K562 (cell line): ENCODE measurements around the gene CAPRIN1. TPM values are rescaled to one million over a fixed set of nuclear protein-coding genes. Genes with fewer than 3 reads are reported as not detected.
"Not testable (repeated sequence)": the region's sequence is repeated elsewhere in the genome, so short reads cannot be mapped to it uniquely, and the experiment has no call there.

ENCODE experiments used
- ATAC-seq: fragments of 200-7000 bp; cut with Tn5 transposase; 3 replicates; pipeline ENCODE4 v1.9.1; 2020; ENCODE audit warnings: moderate library complexity
- BruUV-seq: library from RNA; stranded (reverse); fragments of 400-500 nt; replicated peaks from 2 replicates; lab custom pipeline; 2021; lab: Mats Ljungman, UMichigan
- CTCF ChIA-PET: fragments of 300-600 bp; formaldehyde crosslinking; extraction: SDS; loops from one replicate; lab custom pipeline; 2021; ENCODE audit warnings: low intra/inter-chr PET ratio; lab: Yijun Ruan, JAX
- POLR2A ChIA-PET: fragments of 300-600, 350-650 bp; sonication (Branson Sonifier 250); formaldehyde crosslinking; extraction: SDS; loops from one replicate; lab custom pipeline; 2021; ENCODE audit warnings: antibody characterized with exemption, inconsistent platforms; lab: Yijun Ruan, JAX
- DNase-seq, 4 experiments: peaks; one replicate each; pipeline versions ENCODE4 v3.0.0 to v3.0.0-alpha.2; 2011 to 2018; ENCODE audit warnings: low spot score in 3 of 4, mixed read lengths in 3 of 4; ENCODE audit errors: extremely low read depth in 1 of 4
- FAIRE-seq: peaks from 2 replicates; lab custom pipeline; 2011; peaks lifted over from hg19 to GRCh38; lab: Jason Lieb, UNC
- H2AFZ ChIP-seq: 2 replicates; pipeline ENCODE4 v1.6.0; 2011; ENCODE audit warnings: low read depth, low read length, control low read depth, inconsistent platforms
- H3K27ac ChIP-seq: fragments of 200-600 bp; 3 replicates; pipeline ENCODE4 v1.8.0; 2011; ENCODE audit warnings: low read depth, mild to moderate bottlenecking, control low read depth, inconsistent platforms, low read length, moderate library complexity, mixed read lengths; ENCODE audit errors: extremely low read depth
- H3K27me3 ChIP-seq, 2 experiments: fragments of 300-600 bp in 1 of 2; 2 replicates in 1 of 2; 3 replicates in 1 of 2; pipeline versions ENCODE4 v1.6.0 to v1.8.0; 2011; ENCODE audit warnings: inconsistent platforms in 2 of 2, low read length in 2 of 2, mild to moderate bottlenecking in 1 of 2, mixed read lengths in 1 of 2, moderate library complexity in 1 of 2; ENCODE audit not compliant: control insufficient read depth in 2 of 2, insufficient read depth in 2 of 2
- H3K36me3 ChIP-seq: fragments of 300-600 bp; 3 replicates; pipeline ENCODE4 v1.8.0; 2011; ENCODE audit warnings: mild to moderate bottlenecking, low read length, inconsistent platforms; ENCODE audit not compliant: control insufficient read depth, insufficient read depth
- H3K4me1 ChIP-seq, 2 experiments: fragments of 200-600 bp in 1 of 2; replicated peaks in 1 of 2; 2 replicates in 1 of 2; 3 replicates in 1 of 2; pipeline versions ENCODE4 v1.5.1 to v1.8.0; 2011; ENCODE audit warnings: inconsistent platforms in 2 of 2, low read length in 2 of 2, mild to moderate bottlenecking in 1 of 2, mixed read lengths in 1 of 2, moderate library complexity in 1 of 2; ENCODE audit not compliant: control insufficient read depth in 2 of 2, insufficient read depth in 2 of 2
- H3K4me2 ChIP-seq: 2 replicates; pipeline ENCODE4 v1.6.1; 2011; ENCODE audit warnings: low read length, control low read depth, inconsistent platforms, mixed read lengths; ENCODE audit not compliant: insufficient read depth
- H3K4me3 ChIP-seq: fragments of 200-600 bp; sonication (generic), shearing (Covaris generic); 2 replicates; pipeline ENCODE4 v1.5.1; 2016; ENCODE audit warnings: control low read depth, inconsistent platforms
- H3K79me2 ChIP-seq: fragments of 200-600 bp; 3 replicates; pipeline ENCODE4 v1.8.0; 2011; ENCODE audit warnings: low read length, inconsistent platforms; ENCODE audit not compliant: control insufficient read depth, insufficient read depth
- H3K9ac ChIP-seq, 2 experiments: 2 replicates each; pipeline versions ENCODE4 v1.6.0 to v1.6.1; 2011; ENCODE audit warnings: low read depth in 2 of 2, low read length in 2 of 2, control low read depth in 1 of 2, inconsistent platforms in 1 of 2, mild to moderate bottlenecking in 1 of 2, mixed read lengths in 1 of 2; ENCODE audit not compliant: insufficient read depth in 1 of 2
- H3K9me1 ChIP-seq: one replicate; pipeline ENCODE4 v1.6.0; 2011; ENCODE audit warnings: inconsistent platforms, mild to moderate bottlenecking, low read length, moderate library complexity; ENCODE audit not compliant: control insufficient read depth, insufficient read depth
- H3K9me3 ChIP-seq: replicated peaks from 2 replicates; pipeline ENCODE4 v1.5.1; 2011; ENCODE audit warnings: low read depth, low read length, inconsistent platforms; ENCODE audit not compliant: control insufficient read depth, insufficient read depth
- H4K20me1 ChIP-seq: replicated peaks from 2 replicates; pipeline ENCODE4 v1.6.1; 2011; ENCODE audit warnings: low read length, inconsistent platforms, mixed read lengths; ENCODE audit not compliant: control insufficient read depth, insufficient read depth
- ARNT ChIP-seq, 2 experiments: fragments of 450-650 bp; IDR thresholded peaks; 2 replicates each; pipeline ENCODE4 v1.6.1; 2016; ENCODE audit warnings: mild to moderate bottlenecking in 1 of 2
- FOSL1 ChIP-seq: fragments of 200-800 bp; sonication (Bioruptor generic); conservative IDR thresholded peaks from 2 replicates; pipeline ENCODE4 v1.6.1; 2016; ENCODE audit warnings: missing genetic modification characterization, missing compliant biosample characterization
- MTA1 ChIP-seq: fragments of 450-650 bp; IDR thresholded peaks from 2 replicates; pipeline ENCODE4 v1.6.1; 2017; ENCODE audit warnings: borderline replicate concordance
- NCOR1 ChIP-seq: fragments of 450-650 bp; IDR thresholded peaks from 2 replicates; pipeline ENCODE4 v1.6.1; 2016; ENCODE audit warnings: mild to moderate bottlenecking, moderate library complexity
- OTX1 ChIP-seq: fragments of 450-650 bp; formaldehyde crosslinking; IDR thresholded peaks from 2 replicates; pipeline ENCODE4 v1.4.0; 2022; ENCODE audit warnings: mild to moderate bottlenecking
- SMAD4 ChIP-seq: fragments of 250-450 bp; sonication (Bioruptor Pico); conservative IDR thresholded peaks from 2 replicates; pipeline ENCODE4 v1.8.0; 2021; ENCODE audit warnings: inconsistent platforms, mild to moderate bottlenecking, moderate library complexity
- SUPT5H ChIP-seq: fragments of 450-650 bp; IDR thresholded peaks from 2 replicates; pipeline ENCODE4 v1.6.1; 2016
- TCF3 ChIP-seq: sonication (generic); formaldehyde crosslinking; IDR thresholded peaks from 2 replicates; pipeline ENCODE4 v1.4.0; 2020; ENCODE audit warnings: mild to moderate bottlenecking, missing genetic modification reagents
- ZBTB1 ChIP-seq: sonication (generic); formaldehyde crosslinking; IDR thresholded peaks from 2 replicates; pipeline ENCODE4 v1.8.1; 2023; ENCODE audit warnings: missing genetic modification reagents, low read depth, mild to moderate bottlenecking, borderline replicate concordance
- WGBS: fragments of 100-300 bp; shearing (Covaris generic); methylation state at CpG from one replicate; pipeline ENCODE4 v1.1.6; 2016; ENCODE audit warnings: low coverage, mixed read lengths; ENCODE audit not compliant: insufficient coverage; ENCODE audit errors: missing lambda C conversion rate; 5-methylcytosine and 5-hydroxymethylcytosine counted together
- in situ Hi-C: fragments of 300-500 bp; cut with MboI; formaldehyde crosslinking; loops from 4 replicates; pipeline ENCODE4 v1.15.0; 2018; ENCODE audit warnings: inconsistent platforms, mixed read lengths
- intact Hi-C: fragments of 100-400 bp; cut with micrococcal nuclease; formaldehyde crosslinking; loops from 2 replicates; pipeline ENCODE4 v1.14.2; 2022
- polyA plus RNA-seq, 8 experiments: library from polyadenylated mRNA; depleted of rRNA in 4 of 8; stranded (reverse) in 5 of 8; unstranded in 3 of 8; fragments of >200 nt; fragmentation: Nextera tagmentation in 2 of 8; fragmentation: Illumina TruSeq in 1 of 8; extraction: Ambion mirVana in 2 of 8; extraction: Trizol in 1 of 8; gene quantifications; 2 replicates each; pipeline versions ENCODE4 v1.2.1 to v1.2.3, GENCODE V29; 2011 to 2014; ENCODE audit warnings: inconsistent platforms in 1 of 8, missing spikeins in 1 of 8
- total RNA-seq, 7 experiments: library from RNA; depleted of rRNA in 6 of 7; stranded (reverse); fragments of >200 nt in 6 of 7; fragmentation: Illumina TruSeq in 2 of 7; extraction: Trizol in 2 of 7; gene quantifications; 2 replicates each; pipeline versions ENCODE4 v1.2.1 to v1.2.3, GENCODE V29; 2011 to 2021; ENCODE audit warnings: low replicate concordance in 1 of 7
- TF ChIP-seq, protein P1 (sequence below): fragments of 450-650 bp; IDR thresholded peaks from 2 replicates; pipeline ENCODE4 v1.7.0; 2016; ENCODE audit warnings: borderline replicate concordance
- TF ChIP-seq, protein P2 (sequence below): fragments of 250-450 bp; sonication (Bioruptor Pico); IDR thresholded peaks from 2 replicates; pipeline ENCODE4 v1.4.0; 2020; ENCODE audit warnings: borderline replicate concordance

The CAPRIN1 gene
- total and polyA plus RNA-seq, 9 of the 15 experiments (the other 6 are each of a cell fraction or from before 2014, with no cell fraction given), result 49.6 to 271 (median 244) TPM

DNA sequence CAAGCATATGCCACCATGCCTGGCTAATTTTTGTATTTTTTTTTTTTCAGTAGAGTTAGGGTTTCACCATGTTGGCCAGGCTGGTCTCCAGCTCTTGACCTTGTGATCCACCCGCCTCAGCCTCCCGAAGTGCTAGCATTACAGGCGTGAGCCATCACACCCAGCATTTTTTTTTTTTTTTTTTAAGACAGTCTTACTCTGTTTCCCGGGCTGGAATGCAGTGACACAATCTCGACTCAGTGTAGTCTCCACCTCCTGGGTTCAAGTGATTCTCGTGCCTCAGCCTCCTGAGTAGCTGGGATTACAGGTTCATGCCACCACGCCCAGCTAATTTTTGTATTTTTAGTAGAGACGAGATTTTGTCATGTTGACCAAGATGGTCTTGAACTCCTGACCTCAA is 15.2 kb downstream of the CAPRIN1 start:
- DNase-seq, H3K9me3 ChIP-seq, FAIRE-seq, BruUV-seq, H3K4me3 ChIP-seq, H2AFZ ChIP-seq, H3K9me1 ChIP-seq, H3K4me2 ChIP-seq, intact Hi-C loops, H3K9ac ChIP-seq, H3K27ac ChIP-seq, H3K4me1 ChIP-seq, ATAC-seq, H3K27me3 ChIP-seq, in situ Hi-C loops, CTCF ChIA-PET: not testable (repeated sequence)
- POLR2A ChIA-PET, result interaction anchor here (1.1 to 6.5 kb wide), 2 partner anchors 8 to 9 kb away, joined by 4 to 41 read pairs; no protein-coding TSS in a partner anchor
- Histone ChIP-seq H3K36me3 (peaks cover 80% of the 10 kb centered on the region), H4K20me1 (peaks cover 48% of the 10 kb centered on the region), H3K79me2 (peaks cover 98% of the 10 kb centered on the region)
- WGBS, result 76% methylated on average over 6 of the region's 8 CpGs
- TF ChIP-seq SUPT5H, result 0 out of 2 replicates have a peak, but pooled peaks have one; percentile 15

DNA sequence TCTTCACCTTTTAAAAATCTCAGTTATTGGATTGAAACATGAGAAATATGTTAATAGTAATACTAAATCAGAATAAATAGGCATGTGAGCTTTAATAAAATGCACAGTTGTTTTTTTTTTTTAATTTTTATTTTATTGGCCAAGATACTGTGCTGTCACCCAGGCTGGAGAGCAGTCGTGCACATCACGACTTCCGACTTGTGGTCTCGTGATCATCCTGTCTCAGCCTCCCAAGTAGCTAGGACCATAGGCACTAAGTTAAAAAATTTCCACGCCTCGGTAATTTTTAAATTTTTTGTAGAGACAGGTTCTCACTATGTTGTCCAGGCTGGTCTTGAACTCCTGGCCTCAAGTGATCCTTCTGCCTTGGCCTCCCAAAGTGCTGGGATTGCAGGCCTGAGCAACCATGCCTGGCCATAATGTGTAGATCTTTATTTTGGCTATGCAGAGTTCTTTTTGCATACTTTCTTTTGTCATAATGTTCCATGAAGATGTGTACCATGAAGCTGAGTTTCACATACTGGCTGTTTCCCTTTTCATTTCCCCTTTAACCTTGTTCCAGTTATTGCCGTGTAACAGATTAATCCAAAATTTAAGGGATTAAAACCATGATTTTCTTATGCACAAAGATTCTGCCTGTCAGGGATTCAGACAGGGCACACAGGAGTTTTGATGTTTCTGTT is 16.0 kb downstream of the CAPRIN1 start:
- no peak overlapping the region for H3K4me3 ChIP-seq
- 90% methylated on average over 7 of the region's 7 CpGs for WGBS
- DNase-seq (no peak), FAIRE-seq (no peak), ATAC-seq (no peak)
- TF ChIP-seq OTX1, result no peak
- no peak for TF ChIP-seq ARNT (IDR thresholded peaks at IDR 0.05)
- TF ChIP-seq FOSL1, result no peak
- TF ChIP-seq, protein P1, sequence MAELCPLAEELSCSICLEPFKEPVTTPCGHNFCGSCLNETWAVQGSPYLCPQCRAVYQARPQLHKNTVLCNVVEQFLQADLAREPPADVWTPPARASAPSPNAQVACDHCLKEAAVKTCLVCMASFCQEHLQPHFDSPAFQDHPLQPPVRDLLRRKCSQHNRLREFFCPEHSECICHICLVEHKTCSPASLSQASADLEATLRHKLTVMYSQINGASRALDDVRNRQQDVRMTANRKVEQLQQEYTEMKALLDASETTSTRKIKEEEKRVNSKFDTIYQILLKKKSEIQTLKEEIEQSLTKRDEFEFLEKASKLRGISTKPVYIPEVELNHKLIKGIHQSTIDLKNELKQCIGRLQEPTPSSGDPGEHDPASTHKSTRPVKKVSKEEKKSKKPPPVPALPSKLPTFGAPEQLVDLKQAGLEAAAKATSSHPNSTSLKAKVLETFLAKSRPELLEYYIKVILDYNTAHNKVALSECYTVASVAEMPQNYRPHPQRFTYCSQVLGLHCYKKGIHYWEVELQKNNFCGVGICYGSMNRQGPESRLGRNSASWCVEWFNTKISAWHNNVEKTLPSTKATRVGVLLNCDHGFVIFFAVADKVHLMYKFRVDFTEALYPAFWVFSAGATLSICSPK, result no peak
- TF ChIP-seq, protein P2, sequence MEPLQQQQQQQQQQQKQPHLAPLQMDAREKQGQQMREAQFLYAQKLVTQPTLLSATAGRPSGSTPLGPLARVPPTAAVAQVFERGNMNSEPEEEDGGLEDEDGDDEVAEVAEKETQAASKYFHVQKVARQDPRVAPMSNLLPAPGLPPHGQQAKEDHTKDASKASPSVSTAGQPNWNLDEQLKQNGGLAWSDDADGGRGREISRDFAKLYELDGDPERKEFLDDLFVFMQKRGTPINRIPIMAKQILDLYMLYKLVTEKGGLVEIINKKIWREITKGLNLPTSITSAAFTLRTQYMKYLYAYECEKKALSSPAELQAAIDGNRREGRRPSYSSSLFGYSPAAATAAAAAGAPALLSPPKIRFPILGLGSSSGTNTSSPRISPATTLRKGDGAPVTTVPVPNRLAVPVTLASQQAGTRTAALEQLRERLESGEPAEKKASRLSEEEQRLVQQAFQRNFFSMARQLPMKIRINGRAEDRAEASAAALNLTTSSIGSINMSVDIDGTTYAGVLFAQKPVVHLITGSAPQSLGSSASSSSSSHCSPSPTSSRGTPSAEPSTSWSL (CRISPR knock-in tag), result no peak
- TF ChIP-seq SMAD4 (CRISPR knock-in tag), result no peak
- TF ChIP-seq TCF3 (CRISPR knock-in tag), result no peak
- TF ChIP-seq ZBTB1 (CRISPR knock-in tag), result no peak
- no peak for TF ChIP-seq NCOR1
- no peak for TF ChIP-seq MTA1
- H3K36me3 ChIP-seq, result peaks cover 81% of the 10 kb centered on the region
- no TSS peak for BruUV-seq
- peaks cover 4 to 5% of the 10 kb centered on the region in 2 experiments; a peak in 4 of 5 replicates for H3K4me1 ChIP-seq
- no peak overlapping the region for H2AFZ ChIP-seq
- H3K9me3 ChIP-seq, result no peaks in the 10 kb centered on the region
- POLR2A ChIA-PET, result interaction anchor here (0.8 to 6.5 kb wide), 8 partner anchors 8 to 90 kb away, joined by 3 to 41 read pairs (median 4); no protein-coding TSS in a partner anchor
- H4K20me1 ChIP-seq, result peaks cover 48% of the 10 kb centered on the region
- H3K9me1 ChIP-seq, result no peaks in the 10 kb centered on the region
- H3K9ac ChIP-seq, result no peak overlapping the region
- in situ Hi-C loops, result no loop called here
- H3K79me2 ChIP-seq, result peaks cover 99% of the 10 kb centered on the region
- H3K27me3 ChIP-seq, result no peaks in the 10 kb centered on the region
- intact Hi-C loops, result loop anchor here (2.0 kb wide), 1 partner anchor 15 kb away; no protein-coding TSS in a partner anchor
- no peak overlapping the region for H3K27ac ChIP-seq
- H3K4me2 ChIP-seq, result no peak overlapping the region
- CTCF ChIA-PET, result interaction anchor here (0.6 kb wide), 1 partner anchor 840 kb away, joined by 4 read pairs; no protein-coding TSS in a partner anchor
